ENCODE data around the gene NELFE. TPM values are rescaled to one million over a fixed set of nuclear protein-coding genes. Genes with fewer than 3 reads are reported as not detected.

NELFE gene
- polyA plus RNA-seq, 1 donor (not counting 4 experiments of a cell fraction or from before 2014, with no cell fraction given) = 51.9 TPM

GRCh38 chr6:31969712-31970603 lies 11.2 kb upstream of the NELFE start:
- Histone ChIP-seq H4K20me1 (ENCODE audit: control insufficient read depth, extremely low read depth, insufficient read depth, low read length) (no peaks in the 10 kb centered on the region), H3K9me1 (ENCODE audit: control insufficient read depth, extremely low read depth, insufficient read depth, low read length) (no peaks in the 10 kb centered on the region), H3K27me3 (ENCODE audit: control insufficient read depth, extremely low read depth, insufficient read depth, low read length) (no peaks in the 10 kb centered on the region), H3K27ac (ENCODE audit: control insufficient read depth, insufficient read depth, low read length) (no peak overlapping the region), H3K36me3 (ENCODE audit: control insufficient read depth in 2 of 2, extremely low read depth in 1 of 2, insufficient read depth in 2 of 2, low read length in 2 of 2) (peaks cover 14 to 31% of the 10 kb centered on the region in 2 experiments), H3K9me3 (ENCODE audit: control insufficient read depth, low read depth, low read length) (no peaks in the 10 kb centered on the region), H2AFZ (ENCODE audit: control insufficient read depth, low read length) (no peak overlapping the region), H3K9ac (ENCODE audit: control insufficient read depth, extremely low read depth, insufficient read depth, low read length) (no peak overlapping the region), H3K4me3 (ENCODE audit: control insufficient read depth in 2 of 3, extremely low read depth in 1 of 3, insufficient read depth in 2 of 3, low read depth in 1 of 3, low read length in 3 of 3) (no peak overlapping the region), H3K79me2 (ENCODE audit: control insufficient read depth, insufficient read depth, low read length) (peaks cover 28% of the 10 kb centered on the region), H3K4me1 (ENCODE audit: control insufficient read depth, extremely low read depth, insufficient read depth, low read length) (peaks cover 18% of the 10 kb centered on the region), H3K4me2 (ENCODE audit: control insufficient read depth, extremely low read depth, insufficient read depth, low read depth, low read length) (no peak overlapping the region)
- no peak for TF ChIP-seq CTCF (optimal IDR thresholded peaks at IDR 0.05 in 1 of 3, IDR thresholded peaks at IDR 0.05 in 1 of 3, conservative IDR thresholded peaks at IDR 0.05 in 1 of 3; ENCODE audit: extremely low read depth in 1 of 3, insufficient read depth in 2 of 3, low read length in 3 of 3)
- no peak for TF ChIP-seq EZH2 (IDR thresholded peaks at IDR 0.05; ENCODE audit: low read length)
- FAIRE-seq = no peak
- no peak for DNase-seq (ENCODE audit: low read depth, low spot score)
- dilution Hi-C loops (cut with MboI; ENCODE audit: extremely low pct_ligation_motif_present, low sequenced_read_pairs) = no loop called here

GRCh38 chr6:31968791-31969711 lies 10.3 kb upstream of the NELFE start:
- DNase-seq (ENCODE audit: low read depth, low spot score) (no peak), FAIRE-seq (no peak)
- H3K9me1 ChIP-seq (ENCODE audit: control insufficient read depth, extremely low read depth, insufficient read depth, low read length) = no peaks in the 10 kb centered on the region
- no peaks in the 10 kb centered on the region for H3K27me3 ChIP-seq (ENCODE audit: control insufficient read depth, extremely low read depth, insufficient read depth, low read length)
- no peak overlapping the region for H3K9ac ChIP-seq (ENCODE audit: control insufficient read depth, extremely low read depth, insufficient read depth, low read length)
- H2AFZ ChIP-seq (ENCODE audit: control insufficient read depth, low read length) = no peak overlapping the region
- H3K4me2 ChIP-seq (ENCODE audit: control insufficient read depth, extremely low read depth, insufficient read depth, low read depth, low read length) = no peak overlapping the region
- no peak overlapping the region for H3K4me3 ChIP-seq (ENCODE audit: control insufficient read depth in 2 of 3, extremely low read depth in 1 of 3, insufficient read depth in 2 of 3, low read depth in 1 of 3, low read length in 3 of 3)
- H3K4me1 ChIP-seq (ENCODE audit: control insufficient read depth, extremely low read depth, insufficient read depth, low read length) = peaks cover 18% of the 10 kb centered on the region
- no peaks in the 10 kb centered on the region for H3K9me3 ChIP-seq (ENCODE audit: control insufficient read depth, low read depth, low read length)
- peaks cover 26% of the 10 kb centered on the region for H3K79me2 ChIP-seq (ENCODE audit: control insufficient read depth, insufficient read depth, low read length)
- TF ChIP-seq EZH2 (IDR thresholded peaks at IDR 0.05; ENCODE audit: low read length) (no peak), CTCF (optimal IDR thresholded peaks at IDR 0.05 in 1 of 3, IDR thresholded peaks at IDR 0.05 in 1 of 3, conservative IDR thresholded peaks at IDR 0.05 in 1 of 3; ENCODE audit: extremely low read depth in 1 of 3, insufficient read depth in 2 of 3, low read length in 3 of 3) (no peak)
- dilution Hi-C loops (cut with MboI; ENCODE audit: extremely low pct_ligation_motif_present, low sequenced_read_pairs) = no loop called here
- H4K20me1 ChIP-seq (ENCODE audit: control insufficient read depth, extremely low read depth, insufficient read depth, low read length) = no peaks in the 10 kb centered on the region
- peaks cover 14 to 34% of the 10 kb centered on the region in 2 experiments for H3K36me3 ChIP-seq (ENCODE audit: control insufficient read depth in 2 of 2, extremely low read depth in 1 of 2, insufficient read depth in 2 of 2, low read length in 2 of 2)
- no peak overlapping the region for H3K27ac ChIP-seq (ENCODE audit: control insufficient read depth, insufficient read depth, low read length)

Measured in keratinocyte (primary cell).